Gastrocnemius medialis (tissue), 4 donors: Measurements from ENCODE around the gene AARSD1.
"Not testable (repeated sequence)": the region's sequence is repeated elsewhere in the genome, so short reads cannot be mapped to it uniquely, and the experiment has no call there.

ENCODE experiments used
- POLR2A ChIP-seq, 2 donors: fragments of 450-650 bp; IDR thresholded peaks; one replicate each; pipeline ENCODE4 v1.6.1; 2017; ENCODE audit warnings: antibody characterized with exemption in 2 of 2, mild to moderate bottlenecking in 2 of 2, moderate library complexity in 2 of 2
- TF ChIP-seq, protein P1 (sequence below), 5 experiments: fragments of 450-650 bp in 3 of 5; fragments of 200-600 bp in 2 of 5; sonication (generic) in 2 of 5; IDR thresholded peaks in 4 of 5; conservative IDR thresholded peaks in 1 of 5; 1 replicate in 4 of 5; 2 replicates in 1 of 5; pipeline ENCODE4 v1.5.1; 2016 to 2019; ENCODE audit warnings: antibody characterized with exemption in 5 of 5, mild to moderate bottlenecking in 3 of 5, moderate library complexity in 3 of 5

DNA sequence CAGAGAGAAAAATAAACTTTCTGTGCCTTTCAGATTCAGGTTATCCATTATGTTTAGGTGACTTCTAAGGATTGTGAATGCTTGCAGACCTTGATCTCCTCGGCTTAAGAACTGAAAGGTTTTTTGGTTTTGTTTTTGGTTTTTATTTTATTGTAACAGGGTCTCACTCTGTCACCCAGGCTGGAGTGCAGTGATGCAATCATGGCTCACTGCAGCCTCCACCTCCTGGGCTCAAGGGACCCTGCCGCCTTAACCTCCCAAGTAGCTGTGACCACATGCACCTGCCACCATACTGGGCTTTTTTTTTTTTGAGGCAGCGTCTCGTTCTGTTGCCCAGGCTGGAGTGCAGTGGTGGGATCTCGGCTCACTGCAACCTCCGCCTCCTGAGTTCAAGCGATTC lies 40.8 kb downstream of the AARSD1 start:
- TF ChIP-seq, protein P1, sequence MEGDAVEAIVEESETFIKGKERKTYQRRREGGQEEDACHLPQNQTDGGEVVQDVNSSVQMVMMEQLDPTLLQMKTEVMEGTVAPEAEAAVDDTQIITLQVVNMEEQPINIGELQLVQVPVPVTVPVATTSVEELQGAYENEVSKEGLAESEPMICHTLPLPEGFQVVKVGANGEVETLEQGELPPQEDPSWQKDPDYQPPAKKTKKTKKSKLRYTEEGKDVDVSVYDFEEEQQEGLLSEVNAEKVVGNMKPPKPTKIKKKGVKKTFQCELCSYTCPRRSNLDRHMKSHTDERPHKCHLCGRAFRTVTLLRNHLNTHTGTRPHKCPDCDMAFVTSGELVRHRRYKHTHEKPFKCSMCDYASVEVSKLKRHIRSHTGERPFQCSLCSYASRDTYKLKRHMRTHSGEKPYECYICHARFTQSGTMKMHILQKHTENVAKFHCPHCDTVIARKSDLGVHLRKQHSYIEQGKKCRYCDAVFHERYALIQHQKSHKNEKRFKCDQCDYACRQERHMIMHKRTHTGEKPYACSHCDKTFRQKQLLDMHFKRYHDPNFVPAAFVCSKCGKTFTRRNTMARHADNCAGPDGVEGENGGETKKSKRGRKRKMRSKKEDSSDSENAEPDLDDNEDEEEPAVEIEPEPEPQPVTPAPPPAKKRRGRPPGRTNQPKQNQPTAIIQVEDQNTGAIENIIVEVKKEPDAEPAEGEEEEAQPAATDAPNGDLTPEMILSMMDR (IDR thresholded peaks at IDR 0.05 in 4 of 5, conservative IDR thresholded peaks at IDR 0.05 in 1 of 5) = not testable (repeated sequence)
- TF ChIP-seq POLR2A (IDR thresholded peaks at IDR 0.05) = not testable (repeated sequence)
